ENCODE results near the gene RRBP1.
"Not testable (repeated sequence)": the region's sequence is repeated elsewhere in the genome, so short reads cannot be mapped to it uniquely, and the experiment has no call there.

The RRBP1 gene

GRCh38 chr20:17662333-17663039 lies 19.6 kb downstream of the RRBP1 start:
- DNase-seq (ENCODE audit: low spot score): no peak

GRCh38 chr20:17661121-17661744 lies 20.8 kb downstream of the RRBP1 start:
- DNase-seq (ENCODE audit: low spot score): no peak

- no peak for DNase-seq (ENCODE audit: low spot score)
Observed at GRCh38 chr20:17660667-17661066, 21.4 kb downstream of the RRBP1 start.

GRCh38 chr20:17659801-17660200 lies 22.2 kb downstream of the RRBP1 start:
- no peak for DNase-seq (ENCODE audit: low spot score)

GRCh38 chr20:17659344-17659743 lies 22.7 kb downstream of the RRBP1 start:
- not testable (repeated sequence) for DNase-seq (ENCODE audit: low spot score)

GRCh38 chr20:17658648-17658993 lies 23.4 kb downstream of the RRBP1 start:
- DNase-seq (ENCODE audit: low spot score): no peak

GRCh38 chr20:17657898-17658647 lies 24.0 kb downstream of the RRBP1 start:
- DNase-seq (ENCODE audit: low spot score): no peak

GRCh38 chr20:17657079-17657825 lies 24.8 kb downstream of the RRBP1 start:
- no peak for DNase-seq (ENCODE audit: low spot score)

- DNase-seq (ENCODE audit: low spot score): no peak
Observed at GRCh38 chr20:17655865-17656479, 26.1 kb downstream of the RRBP1 start.

GRCh38 chr20:17655286-17655651 lies 26.8 kb downstream of the RRBP1 start:
- no peak for DNase-seq (ENCODE audit: low spot score)

- DNase-seq (ENCODE audit: low spot score): no peak
Observed at GRCh38 chr20:17654649-17655285, 27.3 kb downstream of the RRBP1 start.

- DNase-seq (ENCODE audit: low spot score): no peak
Observed at GRCh38 chr20:17653835-17654648, 28.0 kb downstream of the RRBP1 start.

GRCh38 chr20:17652411-17652810 lies 29.6 kb downstream of the RRBP1 start:
- DNase-seq (ENCODE audit: low spot score): no peak

GRCh38 chr20:17651760-17652388 lies 30.2 kb downstream of the RRBP1 start:
- no peak for DNase-seq (ENCODE audit: low spot score)

GRCh38 chr20:17651129-17651759 lies 30.8 kb downstream of the RRBP1 start:
- DNase-seq (ENCODE audit: low spot score): no peak

- no peak for DNase-seq (ENCODE audit: low spot score)
Observed at GRCh38 chr20:17650301-17651128, 31.5 kb downstream of the RRBP1 start.

- no peak for DNase-seq (ENCODE audit: low spot score)
Observed at GRCh38 chr20:17648791-17649730, 33.0 kb downstream of the RRBP1 start.

GRCh38 chr20:17648315-17648646 lies 33.8 kb downstream of the RRBP1 start:
- no peak for DNase-seq (ENCODE audit: low spot score)

All from globus pallidus (tissue), 1 donor.